ENCODE measurements around the gene LDB3.

- no peak for TF ChIP-seq ZNF629 (tag by site-specific recombination; IDR thresholded peaks at IDR 0.05)
- TF ChIP-seq, protein P1, sequence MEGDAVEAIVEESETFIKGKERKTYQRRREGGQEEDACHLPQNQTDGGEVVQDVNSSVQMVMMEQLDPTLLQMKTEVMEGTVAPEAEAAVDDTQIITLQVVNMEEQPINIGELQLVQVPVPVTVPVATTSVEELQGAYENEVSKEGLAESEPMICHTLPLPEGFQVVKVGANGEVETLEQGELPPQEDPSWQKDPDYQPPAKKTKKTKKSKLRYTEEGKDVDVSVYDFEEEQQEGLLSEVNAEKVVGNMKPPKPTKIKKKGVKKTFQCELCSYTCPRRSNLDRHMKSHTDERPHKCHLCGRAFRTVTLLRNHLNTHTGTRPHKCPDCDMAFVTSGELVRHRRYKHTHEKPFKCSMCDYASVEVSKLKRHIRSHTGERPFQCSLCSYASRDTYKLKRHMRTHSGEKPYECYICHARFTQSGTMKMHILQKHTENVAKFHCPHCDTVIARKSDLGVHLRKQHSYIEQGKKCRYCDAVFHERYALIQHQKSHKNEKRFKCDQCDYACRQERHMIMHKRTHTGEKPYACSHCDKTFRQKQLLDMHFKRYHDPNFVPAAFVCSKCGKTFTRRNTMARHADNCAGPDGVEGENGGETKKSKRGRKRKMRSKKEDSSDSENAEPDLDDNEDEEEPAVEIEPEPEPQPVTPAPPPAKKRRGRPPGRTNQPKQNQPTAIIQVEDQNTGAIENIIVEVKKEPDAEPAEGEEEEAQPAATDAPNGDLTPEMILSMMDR (tag by site-specific recombination; IDR thresholded peaks at IDR 0.05): 0 out of 2 replicates have a peak, but pooled peaks have one; percentile 45
- TF ChIP-seq ZNF311 (tag by site-specific recombination; IDR thresholded peaks at IDR 0.05; ENCODE audit: borderline replicate concordance): no peak
- no peak for TF ChIP-seq KLF16 (tag by site-specific recombination; IDR thresholded peaks at IDR 0.05)
- TF ChIP-seq ZNF549 (tag by site-specific recombination; IDR thresholded peaks at IDR 0.05): no peak
- TF ChIP-seq ZNF350 (tag by site-specific recombination; IDR thresholded peaks at IDR 0.05): no peak
- no peak for TF ChIP-seq ZBTB21 (tag by site-specific recombination; IDR thresholded peaks at IDR 0.05)
- no peak for TF ChIP-seq ZBTB7A (tag by site-specific recombination; IDR thresholded peaks at IDR 0.05; ENCODE audit: low read depth)
- TF ChIP-seq MEIS1 (CRISPR knock-in tag; IDR thresholded peaks at IDR 0.05; ENCODE audit: borderline replicate concordance): no peak
- no peak for TF ChIP-seq BCL11A (tag by site-specific recombination; IDR thresholded peaks at IDR 0.05; ENCODE audit: low read depth)
- no peak for TF ChIP-seq ZNF501 (tag by site-specific recombination; IDR thresholded peaks at IDR 0.05)
- no peak for TF ChIP-seq SP3 (tag by site-specific recombination; IDR thresholded peaks at IDR 0.05)
- no peak for TF ChIP-seq SALL2 (tag by site-specific recombination; IDR thresholded peaks at IDR 0.05; ENCODE audit: borderline replicate concordance)
- TF ChIP-seq, protein P2, sequence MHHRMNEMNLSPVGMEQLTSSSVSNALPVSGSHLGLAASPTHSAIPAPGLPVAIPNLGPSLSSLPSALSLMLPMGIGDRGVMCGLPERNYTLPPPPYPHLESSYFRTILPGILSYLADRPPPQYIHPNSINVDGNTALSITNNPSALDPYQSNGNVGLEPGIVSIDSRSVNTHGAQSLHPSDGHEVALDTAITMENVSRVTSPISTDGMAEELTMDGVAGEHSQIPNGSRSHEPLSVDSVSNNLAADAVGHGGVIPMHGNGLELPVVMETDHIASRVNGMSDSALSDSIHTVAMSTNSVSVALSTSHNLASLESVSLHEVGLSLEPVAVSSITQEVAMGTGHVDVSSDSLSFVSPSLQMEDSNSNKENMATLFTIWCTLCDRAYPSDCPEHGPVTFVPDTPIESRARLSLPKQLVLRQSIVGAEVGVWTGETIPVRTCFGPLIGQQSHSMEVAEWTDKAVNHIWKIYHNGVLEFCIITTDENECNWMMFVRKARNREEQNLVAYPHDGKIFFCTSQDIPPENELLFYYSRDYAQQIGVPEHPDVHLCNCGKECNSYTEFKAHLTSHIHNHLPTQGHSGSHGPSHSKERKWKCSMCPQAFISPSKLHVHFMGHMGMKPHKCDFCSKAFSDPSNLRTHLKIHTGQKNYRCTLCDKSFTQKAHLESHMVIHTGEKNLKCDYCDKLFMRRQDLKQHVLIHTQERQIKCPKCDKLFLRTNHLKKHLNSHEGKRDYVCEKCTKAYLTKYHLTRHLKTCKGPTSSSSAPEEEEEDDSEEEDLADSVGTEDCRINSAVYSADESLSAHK (tag by site-specific recombination; IDR thresholded peaks at IDR 0.05): no peak
These were observed 20.1 kb downstream of the LDB3 start for GRCh38 chr10:86688398-86688921.
